Cardiac muscle cell (in vitro differentiated cells and primary cell): ENCODE results near the gene SH2D7. TPM values are rescaled to one million over a fixed set of nuclear protein-coding genes. Genes with fewer than 3 reads are reported as not detected.

ENCODE experiments used
- DNase-seq, 2 donors: peaks; one replicate each; pipeline versions ENCODE4 v3.0.0 to v3.0.0-alpha.2; 2010 to 2017; ENCODE audit warnings: low read depth in 1 of 2, low spot score in 1 of 2
- H3K27ac ChIP-seq: fragments of 200-600 bp; sonication (generic); 2 replicates; pipeline ENCODE4 v1.5.1; 2016
- H3K27me3 ChIP-seq: fragments of 200-600 bp; sonication (generic); 2 replicates; pipeline ENCODE4 v1.6.0; 2016; ENCODE audit warnings: control low read depth
- H3K36me3 ChIP-seq: fragments of 200-600 bp; sonication (generic); 2 replicates; pipeline ENCODE4 v1.5.1; 2016; ENCODE audit warnings: control low read depth
- H3K4me1 ChIP-seq: fragments of 200-600 bp; sonication (generic); 2 replicates; pipeline ENCODE4 v1.8.1; 2017; ENCODE audit warnings: low read depth, mild to moderate bottlenecking, mixed run types
- H3K4me3 ChIP-seq: fragments of 200-600 bp; sonication (generic); 2 replicates; pipeline ENCODE4 v1.5.1; 2016; ENCODE audit warnings: mild to moderate bottlenecking
- H3K9me3 ChIP-seq: fragments of 200-600 bp; sonication (generic); 2 replicates; pipeline ENCODE4 v1.5.1; 2017; ENCODE audit warnings: low read depth, mild to moderate bottlenecking, control low read depth
- polyA plus RNA-seq: library from polyadenylated mRNA; unstranded; fragments of >200 nt; fragmentation: Nextera tagmentation; extraction: Ambion mirVana; gene quantifications from 2 replicates; pipeline ENCODE4 v1.2.1, GENCODE V29; 2016
- total RNA-seq: library from RNA; depleted of rRNA; stranded (reverse); fragments of >200 nt; gene quantifications from 2 replicates; pipeline ENCODE4 v1.2.3, GENCODE V29; 2016
- TF ChIP-seq, protein P1 (sequence below): IDR thresholded peaks from 2 replicates; pipeline ENCODE4 v1.5.1; 2012; ENCODE audit warnings: low read depth, mild to moderate bottlenecking, low read length

Gene SH2D7
- total and polyA plus RNA-seq, 2 experiments from 2014 or later = 0.98 TPM; not detected in 1

DNA sequence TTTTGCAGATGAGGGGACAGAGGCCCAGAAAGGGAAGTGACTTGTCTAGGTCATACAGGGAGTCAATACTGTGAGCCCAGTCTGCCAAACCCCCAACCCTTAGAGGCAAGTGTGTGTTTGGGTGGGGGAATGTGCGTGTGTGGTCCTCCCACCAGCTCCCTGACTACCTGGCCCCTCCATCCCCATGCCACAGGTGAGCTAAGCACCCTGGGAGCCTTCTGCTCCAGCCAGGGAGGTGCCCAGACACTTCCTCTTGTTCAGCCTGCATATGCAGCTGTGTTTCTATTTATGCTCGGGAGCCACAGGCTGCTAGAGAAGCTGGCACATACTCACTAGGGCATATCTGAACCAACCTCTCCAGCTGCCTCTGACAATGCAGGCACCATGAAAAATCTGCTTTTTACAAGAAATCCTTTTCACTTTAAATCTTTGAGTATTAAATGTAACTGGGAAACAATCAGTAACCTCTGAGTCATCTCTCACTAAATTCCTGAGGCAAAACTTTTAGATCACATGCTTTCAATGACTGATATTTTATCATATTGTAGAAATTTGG, 35.6 kb upstream of the SH2D7 start:
- Histone ChIP-seq H3K27ac (peak overlapping the region; percentile 40), H3K36me3 (no peaks in the 10 kb centered on the region), H3K27me3 (no peaks in the 10 kb centered on the region), H3K4me1 (peaks cover 18% of the 10 kb centered on the region), H3K4me3 (no peak overlapping the region), H3K9me3 (no peaks in the 10 kb centered on the region)
- TF ChIP-seq, protein P1, sequence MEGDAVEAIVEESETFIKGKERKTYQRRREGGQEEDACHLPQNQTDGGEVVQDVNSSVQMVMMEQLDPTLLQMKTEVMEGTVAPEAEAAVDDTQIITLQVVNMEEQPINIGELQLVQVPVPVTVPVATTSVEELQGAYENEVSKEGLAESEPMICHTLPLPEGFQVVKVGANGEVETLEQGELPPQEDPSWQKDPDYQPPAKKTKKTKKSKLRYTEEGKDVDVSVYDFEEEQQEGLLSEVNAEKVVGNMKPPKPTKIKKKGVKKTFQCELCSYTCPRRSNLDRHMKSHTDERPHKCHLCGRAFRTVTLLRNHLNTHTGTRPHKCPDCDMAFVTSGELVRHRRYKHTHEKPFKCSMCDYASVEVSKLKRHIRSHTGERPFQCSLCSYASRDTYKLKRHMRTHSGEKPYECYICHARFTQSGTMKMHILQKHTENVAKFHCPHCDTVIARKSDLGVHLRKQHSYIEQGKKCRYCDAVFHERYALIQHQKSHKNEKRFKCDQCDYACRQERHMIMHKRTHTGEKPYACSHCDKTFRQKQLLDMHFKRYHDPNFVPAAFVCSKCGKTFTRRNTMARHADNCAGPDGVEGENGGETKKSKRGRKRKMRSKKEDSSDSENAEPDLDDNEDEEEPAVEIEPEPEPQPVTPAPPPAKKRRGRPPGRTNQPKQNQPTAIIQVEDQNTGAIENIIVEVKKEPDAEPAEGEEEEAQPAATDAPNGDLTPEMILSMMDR = no peak
- DNase-seq = no peak

DNA sequence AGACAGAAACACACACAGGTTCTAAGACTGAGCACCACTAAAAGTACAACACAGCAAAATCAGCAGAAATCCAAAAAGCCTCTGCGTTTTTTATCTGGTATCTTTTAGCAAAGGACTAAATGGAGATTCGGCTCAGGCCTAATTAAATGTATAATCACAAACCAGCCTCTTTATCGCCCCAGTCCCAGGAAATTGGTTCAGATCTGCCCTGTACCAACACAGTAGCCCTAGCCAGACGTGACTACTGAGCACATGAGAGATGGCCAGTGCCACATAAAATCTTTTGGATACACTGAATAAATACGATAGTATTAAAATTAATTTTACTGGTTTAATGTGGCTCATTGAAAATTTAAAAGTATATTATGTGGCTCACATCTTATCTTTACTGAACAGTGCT, 34.6 kb upstream of the SH2D7 start:
- H3K9me3 ChIP-seq = no peaks in the 10 kb centered on the region
- TF ChIP-seq, protein P1 = no peak
- no peaks in the 10 kb centered on the region for H3K27me3 ChIP-seq
- no peaks in the 10 kb centered on the region for H3K36me3 ChIP-seq
- no peak overlapping the region for H3K4me3 ChIP-seq
- DNase-seq = no peak
- H3K4me1 ChIP-seq = peaks cover 23% of the 10 kb centered on the region
- no peak overlapping the region for H3K27ac ChIP-seq

DNA sequence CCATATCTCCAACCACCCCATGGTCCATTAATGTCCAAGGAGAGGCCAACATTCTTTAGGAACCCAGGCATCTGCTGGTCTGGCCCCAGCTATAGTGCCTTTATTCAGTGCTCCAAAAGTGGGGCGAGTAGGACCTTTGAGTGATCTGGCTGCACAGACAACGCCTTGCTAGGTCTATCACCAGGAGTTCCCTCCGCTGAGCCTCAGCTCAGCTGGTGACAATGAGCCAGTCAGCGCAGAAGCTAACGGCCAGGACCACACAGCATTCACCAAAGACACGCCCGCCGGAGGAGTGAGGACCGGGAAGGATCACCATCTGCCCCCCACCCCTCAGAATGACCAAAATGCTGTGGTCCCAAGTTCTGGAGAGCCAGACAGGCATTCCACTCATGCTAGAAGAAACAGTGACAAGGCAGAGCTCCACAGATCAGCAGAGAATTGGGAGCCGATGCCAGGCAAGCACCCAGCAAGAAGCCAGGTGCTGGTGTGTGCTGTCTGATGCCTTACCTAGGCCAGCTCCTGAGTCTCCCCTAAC, 33.9 kb upstream of the SH2D7 start:
- no peaks in the 10 kb centered on the region for H3K36me3 ChIP-seq
- H3K27me3 ChIP-seq = no peaks in the 10 kb centered on the region
- DNase-seq = no peak
- H3K9me3 ChIP-seq = no peaks in the 10 kb centered on the region
- H3K4me1 ChIP-seq = peaks cover 23% of the 10 kb centered on the region
- no peak overlapping the region for H3K4me3 ChIP-seq
- no peak overlapping the region for H3K27ac ChIP-seq
- TF ChIP-seq, protein P1 = no peak

DNA sequence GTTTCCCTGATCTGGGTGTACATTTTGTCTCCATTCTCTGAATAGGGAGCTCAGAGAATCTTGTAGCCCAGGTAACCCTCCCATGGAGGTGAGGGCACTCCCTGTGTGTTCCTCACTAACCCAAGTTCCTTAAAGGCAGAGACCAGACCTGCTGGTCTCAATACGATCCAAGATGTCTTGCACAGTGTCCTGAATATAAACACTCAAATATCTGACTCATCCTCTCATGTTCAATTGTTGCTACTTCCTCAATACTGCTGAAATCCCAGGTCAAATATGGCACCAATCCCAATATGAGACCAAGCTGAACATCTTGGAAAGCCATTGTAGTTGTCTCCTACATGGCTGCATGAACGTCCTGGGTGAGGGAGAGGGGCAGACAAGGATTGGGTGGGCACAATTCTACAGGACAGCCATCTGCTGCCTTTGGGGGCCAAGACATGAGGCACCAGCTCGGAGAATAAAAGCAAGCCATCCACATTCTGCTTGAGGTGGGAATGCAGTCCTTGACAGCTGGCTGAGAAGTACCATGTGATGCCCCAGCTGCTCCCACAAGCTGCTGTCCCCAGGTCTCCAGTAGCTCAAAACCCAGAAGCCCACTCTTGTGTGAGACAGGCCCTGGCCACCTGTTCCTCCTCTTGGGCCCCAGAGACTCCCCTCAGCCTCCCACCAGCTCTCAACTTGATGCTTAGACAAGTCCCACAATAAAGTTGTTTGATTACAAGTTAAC, 33.1 kb upstream of the SH2D7 start:
- Histone ChIP-seq H3K36me3 (no peaks in the 10 kb centered on the region), H3K9me3 (no peaks in the 10 kb centered on the region), H3K4me1 (peaks cover 23% of the 10 kb centered on the region), H3K4me3 (no peak overlapping the region), H3K27me3 (no peaks in the 10 kb centered on the region), H3K27ac (no peak overlapping the region)
- TF ChIP-seq, protein P1 = no peak
- DNase-seq = no peak

DNA sequence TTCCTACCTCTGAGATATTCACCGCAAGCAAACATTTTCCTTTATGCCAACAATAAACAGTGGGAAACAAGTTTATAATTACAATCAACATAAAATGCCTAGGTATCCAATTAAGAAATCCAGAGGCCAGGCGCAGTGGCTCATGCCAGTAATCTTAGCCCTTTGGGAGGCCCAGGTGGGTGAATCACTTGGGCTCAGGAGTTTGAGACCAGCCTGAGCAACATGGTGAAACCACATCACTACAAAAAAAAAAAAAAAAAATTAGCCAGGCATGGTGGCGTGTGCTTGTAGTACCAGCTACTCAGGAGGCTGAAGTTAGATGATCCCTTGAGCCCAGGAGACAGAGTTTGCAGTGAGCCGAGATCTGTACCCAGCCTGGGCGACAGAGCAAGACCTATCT, 32.1 kb upstream of the SH2D7 start:
- Histone ChIP-seq H3K4me1 (peaks cover 23% of the 10 kb centered on the region), H3K4me3 (no peak overlapping the region), H3K9me3 (no peaks in the 10 kb centered on the region), H3K27ac (no peak overlapping the region), H3K36me3 (no peaks in the 10 kb centered on the region), H3K27me3 (no peaks in the 10 kb centered on the region)
- TF ChIP-seq, protein P1 = no peak
- DNase-seq = no peak
